Activated naive CD8-positive, alpha-beta T cell treated with anti-CD3 and anti-CD28 coated beads, Interleukin-2, amount 50 U/mL, for 24 hours (primary cell): Measurements from ENCODE around the gene AMHR2.

Source experiments
- ATAC-seq: fragments of 150-1000 bp; cut with Tn5 transposase; one replicate; pipeline ENCODE4 v1.10.0; 2021
- DNase-seq: peaks from one replicate; pipeline ENCODE4 v3.0.0; 2021
- H3K27ac Mint-ChIP-seq: one replicate; pipeline ENCODE4 v1.8.0; 2021; ENCODE audit warnings: mild to moderate bottlenecking, mixed read lengths
- H3K27me3 Mint-ChIP-seq: one replicate; pipeline ENCODE4 v1.8.0; 2021; ENCODE audit warnings: mixed read lengths
- H3K36me3 Mint-ChIP-seq: one replicate; pipeline ENCODE4 v1.8.0; 2021; ENCODE audit warnings: low read depth, mixed read lengths
- H3K4me1 Mint-ChIP-seq: one replicate; pipeline ENCODE4 v1.8.0; 2021; ENCODE audit warnings: mixed read lengths
- H3K4me3 Mint-ChIP-seq: one replicate; pipeline ENCODE4 v1.8.0; 2021; ENCODE audit warnings: mild to moderate bottlenecking, moderate library complexity, mixed read lengths
- H3K9me3 Mint-ChIP-seq: one replicate; pipeline ENCODE4 v1.8.0; 2021; ENCODE audit warnings: mixed read lengths

The AMHR2 gene

GRCh38 chr12:53454707-53455106 lies 31.1 kb downstream of the AMHR2 start:
- ATAC-seq = no peak

GRCh38 chr12:53456654-53457366 lies 33.2 kb downstream of the AMHR2 start:
- no peak overlapping the region for H3K4me3 Mint-ChIP-seq
- H3K4me1 Mint-ChIP-seq = peaks cover 65% of the 10 kb centered on the region
- H3K27ac Mint-ChIP-seq = no peak overlapping the region
- no peak for ATAC-seq
- no peak for DNase-seq
- H3K9me3 Mint-ChIP-seq = no peaks in the 10 kb centered on the region
- H3K27me3 Mint-ChIP-seq = no peaks in the 10 kb centered on the region
- peaks cover 85% of the 10 kb centered on the region for H3K36me3 Mint-ChIP-seq

More at GRCh38 chr12:53454707-53455106, 31.1 kb downstream of the AMHR2 start:
- no peak for DNase-seq
- Mint-ChIP-seq H3K27ac (peak overlapping the region; percentile 99), H3K4me1 (peaks cover 56% of the 10 kb centered on the region), H3K4me3 (peak overlapping the region; percentile 97), H3K36me3 (peaks cover 67% of the 10 kb centered on the region), H3K9me3 (no peaks in the 10 kb centered on the region), H3K27me3 (no peaks in the 10 kb centered on the region)

GRCh38 chr12:53459097-53459496 lies 35.4 kb downstream of the AMHR2 start:
- Mint-ChIP-seq H3K9me3 (no peaks in the 10 kb centered on the region), H3K4me3 (no peak overlapping the region), H3K36me3 (peaks cover 93% of the 10 kb centered on the region), H3K27me3 (no peaks in the 10 kb centered on the region), H3K4me1 (peaks cover 66% of the 10 kb centered on the region), H3K27ac (peak overlapping the region; percentile 62)
- ATAC-seq = no peak
- no peak for DNase-seq

- H3K9me3 Mint-ChIP-seq = no peaks in the 10 kb centered on the region
- H3K36me3 Mint-ChIP-seq = peaks cover 90% of the 10 kb centered on the region
- peak overlapping the region; percentile 75 for H3K27ac Mint-ChIP-seq
- no peak for ATAC-seq
- peaks cover 53% of the 10 kb centered on the region for H3K4me1 Mint-ChIP-seq
- H3K27me3 Mint-ChIP-seq = no peaks in the 10 kb centered on the region
- DNase-seq = no peak
- H3K4me3 Mint-ChIP-seq = no peak overlapping the region
Measured at GRCh38 chr12:53461059-53461458, 37.4 kb downstream of the AMHR2 start.

- Mint-ChIP-seq H3K9me3 (no peaks in the 10 kb centered on the region), H3K4me3 (no peak overlapping the region), H3K4me1 (peaks cover 51% of the 10 kb centered on the region), H3K27ac (peak overlapping the region; percentile 75), H3K36me3 (peaks cover 90% of the 10 kb centered on the region), H3K27me3 (no peaks in the 10 kb centered on the region)
- ATAC-seq = no peak
- DNase-seq = no peak
Measured at GRCh38 chr12:53461591-53461990, 37.9 kb downstream of the AMHR2 start.

GRCh38 chr12:53462935-53463334 lies 39.3 kb downstream of the AMHR2 start:
- DNase-seq (no peak), ATAC-seq (no peak)
- Mint-ChIP-seq H3K27me3 (no peaks in the 10 kb centered on the region), H3K36me3 (peaks cover 94% of the 10 kb centered on the region), H3K27ac (peak overlapping the region; percentile 53), H3K9me3 (no peaks in the 10 kb centered on the region), H3K4me3 (no peak overlapping the region), H3K4me1 (peaks cover 50% of the 10 kb centered on the region)

- Mint-ChIP-seq H3K4me1 (peaks cover 45% of the 10 kb centered on the region), H3K36me3 (peaks cover 93% of the 10 kb centered on the region), H3K27ac (peak overlapping the region; percentile 26), H3K9me3 (no peaks in the 10 kb centered on the region), H3K4me3 (no peak overlapping the region), H3K27me3 (no peaks in the 10 kb centered on the region)
- DNase-seq (no peak), ATAC-seq (no peak)
Measured at GRCh38 chr12:53463802-53464560, 40.3 kb downstream of the AMHR2 start.

- DNase-seq = no peak
- ATAC-seq = no peak
- Mint-ChIP-seq H3K27me3 (no peaks in the 10 kb centered on the region), H3K9me3 (no peaks in the 10 kb centered on the region), H3K36me3 (peaks cover 92% of the 10 kb centered on the region), H3K27ac (peak overlapping the region; percentile 31), H3K4me1 (peaks cover 39% of the 10 kb centered on the region), H3K4me3 (no peak overlapping the region)
Measured at GRCh38 chr12:53464685-53465418, 41.2 kb downstream of the AMHR2 start.

- H3K9me3 Mint-ChIP-seq = no peaks in the 10 kb centered on the region
- no peak overlapping the region for H3K4me3 Mint-ChIP-seq
- DNase-seq (no peak), ATAC-seq (no peak)
- no peaks in the 10 kb centered on the region for H3K27me3 Mint-ChIP-seq
- peaks cover 32% of the 10 kb centered on the region for H3K4me1 Mint-ChIP-seq
- peak overlapping the region; percentile 15 for H3K27ac Mint-ChIP-seq
- peaks cover 88% of the 10 kb centered on the region for H3K36me3 Mint-ChIP-seq
Measured at GRCh38 chr12:53465679-53466078, 42.0 kb downstream of the AMHR2 start.

- no peak for ATAC-seq
- Mint-ChIP-seq H3K36me3 (peaks cover 85% of the 10 kb centered on the region), H3K27me3 (no peaks in the 10 kb centered on the region)
Measured at GRCh38 chr12:53466640-53467039, 43.0 kb downstream of the AMHR2 start.

GRCh38 chr12:53467082-53467481 lies 43.4 kb downstream of the AMHR2 start:
- Mint-ChIP-seq H3K27me3 (no peaks in the 10 kb centered on the region), H3K4me3 (no peak overlapping the region), H3K36me3 (peaks cover 85% of the 10 kb centered on the region), H3K27ac (peak overlapping the region; percentile 59), H3K4me1 (peaks cover 33% of the 10 kb centered on the region), H3K9me3 (no peaks in the 10 kb centered on the region)
- DNase-seq = no peak
- ATAC-seq = no peak

More at GRCh38 chr12:53466640-53467039, 43.0 kb downstream of the AMHR2 start:
- DNase-seq = no peak
- H3K4me1 Mint-ChIP-seq = peaks cover 30% of the 10 kb centered on the region
- no peak overlapping the region for H3K4me3 Mint-ChIP-seq
- H3K27ac Mint-ChIP-seq = peak overlapping the region; percentile 59
- H3K9me3 Mint-ChIP-seq = no peaks in the 10 kb centered on the region

GRCh38 chr12:53467880-53468279 lies 44.2 kb downstream of the AMHR2 start:
- Mint-ChIP-seq H3K4me3 (no peak overlapping the region), H3K9me3 (no peaks in the 10 kb centered on the region), H3K27ac (peak overlapping the region; percentile 75), H3K36me3 (peaks cover 83% of the 10 kb centered on the region), H3K4me1 (peaks cover 33% of the 10 kb centered on the region), H3K27me3 (no peaks in the 10 kb centered on the region)
- DNase-seq (no peak), ATAC-seq (no peak)

- Mint-ChIP-seq H3K9me3 (no peaks in the 10 kb centered on the region), H3K36me3 (peaks cover 81% of the 10 kb centered on the region), H3K4me1 (peaks cover 29% of the 10 kb centered on the region), H3K27me3 (no peaks in the 10 kb centered on the region), H3K27ac (peak overlapping the region; percentile 75), H3K4me3 (no peak overlapping the region)
- ATAC-seq (no peak), DNase-seq (no peak)
Measured at GRCh38 chr12:53468282-53468681, 44.6 kb downstream of the AMHR2 start.

GRCh38 chr12:53472056-53472582 lies 48.5 kb downstream of the AMHR2 start:
- no peak overlapping the region for H3K4me3 Mint-ChIP-seq
- H3K27me3 Mint-ChIP-seq = no peaks in the 10 kb centered on the region
- H3K9me3 Mint-ChIP-seq = no peaks in the 10 kb centered on the region
- peak overlapping the region; percentile 21 for H3K27ac Mint-ChIP-seq
- peaks cover 83% of the 10 kb centered on the region for H3K36me3 Mint-ChIP-seq
- no peak for ATAC-seq
- peaks cover 51% of the 10 kb centered on the region for H3K4me1 Mint-ChIP-seq
- no peak for DNase-seq
